ENCODE data around the gene RTP2.

RTP2 gene

GRCh38 chr3:187702507-187703033 is at the start of gene RTP2:
RTP2 (minus strand) TSS chr3:187702557; CDS start chr3:187702128, 429 bp downstream.
- no peak for DNase-seq (ENCODE audit: low spot score)

- no peak for DNase-seq (ENCODE audit: low spot score)
Observed at GRCh38 chr3:187750513-187751123, 48.3 kb upstream of the RTP2 start.

- DNase-seq (ENCODE audit: low spot score), result no peak
Observed at GRCh38 chr3:187750006-187750512, 47.7 kb upstream of the RTP2 start.

GRCh38 chr3:187748050-187748481 is 45.7 kb upstream of the RTP2 start:
- no peak for DNase-seq (ENCODE audit: low spot score)

GRCh38 chr3:187747506-187747905 is 45.1 kb upstream of the RTP2 start:
- no peak for DNase-seq (ENCODE audit: low spot score)

- DNase-seq (ENCODE audit: low spot score), result no peak
Observed at GRCh38 chr3:187746442-187747281, 44.3 kb upstream of the RTP2 start.

- no peak for DNase-seq (ENCODE audit: low spot score)
Observed at GRCh38 chr3:187746059-187746441, 43.7 kb upstream of the RTP2 start.

- peak; percentile 71 for DNase-seq (ENCODE audit: low spot score)
Observed at GRCh38 chr3:187745201-187746058, 43.1 kb upstream of the RTP2 start, which contains the start of gene BCL6. BCL6 (minus strand) TSS chr3:187745468; CDS start chr3:187733693, 11,775 bp downstream.

GRCh38 chr3:187744169-187745151 is 42.1 kb upstream of the RTP2 start:
- no peak for DNase-seq (ENCODE audit: low spot score)

GRCh38 chr3:187743195-187744141 is 41.1 kb upstream of the RTP2 start:
- no peak for DNase-seq (ENCODE audit: low spot score)

GRCh38 chr3:187742351-187743171 is 40.2 kb upstream of the RTP2 start:
- no peak for DNase-seq (ENCODE audit: low spot score)

GRCh38 chr3:187741403-187742350 is 39.3 kb upstream of the RTP2 start:
- peak; percentile 83 for DNase-seq (ENCODE audit: low spot score)

GRCh38 chr3:187740421-187741399 is 38.4 kb upstream of the RTP2 start:
- DNase-seq (ENCODE audit: low spot score), result peak; percentile 62

GRCh38 chr3:187739561-187740332 is 37.4 kb upstream of the RTP2 start:
- DNase-seq (ENCODE audit: low spot score), result peak; percentile 69

GRCh38 chr3:187739094-187739560 is 36.8 kb upstream of the RTP2 start:
- DNase-seq (ENCODE audit: low spot score), result no peak
